Neutrophil (primary cell): ENCODE data around the gene TJP2.

Experiments
- H3K27ac ChIP-seq: fragments of 200-600 bp; sonication (generic); 2 replicates; pipeline ENCODE4 v1.5.1; 2016; ENCODE audit warnings: mild to moderate bottlenecking, moderate library complexity
- H3K27me3 ChIP-seq: fragments of 200-600 bp; sonication (generic); 2 replicates; pipeline ENCODE4 v1.6.0; 2016; ENCODE audit warnings: mild to moderate bottlenecking
- H3K36me3 ChIP-seq: fragments of 200-600 bp; sonication (generic); 2 replicates; pipeline ENCODE4 v1.5.1; 2017
- H3K4me1 ChIP-seq, 2 experiments: fragments of 200-600 bp in 1 of 2; sonication (generic) in 1 of 2; 1 replicate in 1 of 2; 2 replicates in 1 of 2; pipeline versions ENCODE4 v1.5.1 to v1.6.1; 2013 to 2016; ENCODE audit warnings: low read depth in 1 of 2, low read length in 1 of 2, mild to moderate bottlenecking in 1 of 2, moderate library complexity in 1 of 2; ENCODE audit not compliant: control insufficient read depth in 1 of 2, insufficient read depth in 1 of 2
- H3K4me3 ChIP-seq, 2 experiments: fragments of 200-600 bp in 1 of 2; sonication (generic) in 1 of 2; 1 replicate in 1 of 2; 2 replicates in 1 of 2; pipeline ENCODE4 v1.5.1; 2013 to 2016; ENCODE audit warnings: low read depth in 1 of 2, low read length in 1 of 2, mild to moderate bottlenecking in 1 of 2, moderate library complexity in 1 of 2
- H3K9me3 ChIP-seq: fragments of 200-600 bp; sonication (generic); 2 replicates; pipeline ENCODE4 v1.5.1; 2016
- CTCF ChIP-seq: fragments of 200-600 bp; sonication (generic); IDR thresholded peaks from 2 replicates; pipeline ENCODE4 v1.5.1; 2016; ENCODE audit warnings: antibody characterized with exemption

TJP2 gene

GRCh38 chr9:69192214-69192613 lies 18.1 kb downstream of the TJP2 start:
- no peak overlapping the region for H3K27ac ChIP-seq
- no peak for TF ChIP-seq CTCF
- H3K36me3 ChIP-seq: no peaks in the 10 kb centered on the region
- no peak overlapping the region for H3K4me3 ChIP-seq
- no peaks in the 10 kb centered on the region for H3K27me3 ChIP-seq
- no peaks in the 10 kb centered on the region for H3K9me3 ChIP-seq
- H3K4me1 ChIP-seq: no peaks in the 10 kb centered on the region

- no peaks in the 10 kb centered on the region for H3K9me3 ChIP-seq
- no peaks in the 10 kb centered on the region for H3K4me1 ChIP-seq
- TF ChIP-seq CTCF: no peak
- no peak overlapping the region for H3K27ac ChIP-seq
- no peak overlapping the region for H3K4me3 ChIP-seq
- no peaks in the 10 kb centered on the region for H3K36me3 ChIP-seq
- H3K27me3 ChIP-seq: no peaks in the 10 kb centered on the region
These were observed 19.6 kb downstream of the TJP2 start for GRCh38 chr9:69193685-69194032.

DNA sequence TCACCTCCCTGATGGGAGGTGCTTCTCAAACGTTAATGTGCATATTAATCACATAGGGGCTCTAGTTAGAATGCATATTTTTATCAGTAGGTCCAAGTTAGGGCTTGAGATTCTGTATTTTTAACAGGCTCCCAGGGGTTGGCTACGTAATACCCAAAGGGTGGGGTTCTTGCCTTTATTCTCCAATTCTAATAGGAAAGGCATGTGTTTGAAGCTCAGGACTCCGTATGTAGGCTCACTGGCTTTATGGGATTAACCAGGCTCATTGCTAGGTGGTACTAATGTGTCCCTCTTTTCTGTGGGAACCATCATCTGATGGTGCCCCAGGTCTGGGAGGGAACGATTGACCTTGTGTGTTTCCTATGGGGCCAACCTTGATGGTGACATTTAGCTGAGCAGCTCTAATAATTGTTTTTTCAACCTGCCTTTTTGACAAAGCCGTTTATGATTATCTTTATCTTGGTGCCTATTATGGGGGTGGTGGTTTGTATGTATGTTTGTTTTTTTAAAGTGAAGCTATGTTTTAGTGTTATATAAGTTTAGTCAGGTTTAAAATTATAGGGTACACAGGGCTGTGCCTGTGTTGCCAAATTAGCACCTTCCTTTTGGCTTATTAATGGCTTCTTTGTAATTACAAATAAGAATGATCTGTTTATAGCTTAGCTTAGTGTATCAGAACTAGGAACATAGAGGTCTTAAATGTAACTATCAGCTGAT lies 20.8 kb downstream of the TJP2 start:
- H3K4me3 ChIP-seq: no peak overlapping the region
- no peaks in the 10 kb centered on the region for H3K9me3 ChIP-seq
- no peaks in the 10 kb centered on the region for H3K27me3 ChIP-seq
- no peaks in the 10 kb centered on the region for H3K36me3 ChIP-seq
- H3K4me1 ChIP-seq: no peaks in the 10 kb centered on the region
- no peak overlapping the region for H3K27ac ChIP-seq
- no peak for TF ChIP-seq CTCF

- no peaks in the 10 kb centered on the region for H3K36me3 ChIP-seq
- no peaks in the 10 kb centered on the region for H3K27me3 ChIP-seq
- no peaks in the 10 kb centered on the region for H3K4me1 ChIP-seq
- H3K9me3 ChIP-seq: no peaks in the 10 kb centered on the region
- no peak overlapping the region for H3K4me3 ChIP-seq
- H3K27ac ChIP-seq: no peak overlapping the region
- no peak for TF ChIP-seq CTCF
These were observed 21.6 kb downstream of the TJP2 start for GRCh38 chr9:69195668-69196067.

GRCh38 chr9:69197687-69198086 lies 23.6 kb downstream of the TJP2 start:
- Histone ChIP-seq H3K4me1 (no peaks in the 10 kb centered on the region), H3K27ac (no peak overlapping the region), H3K36me3 (no peaks in the 10 kb centered on the region)

More at GRCh38 chr9:69197687-69198086, 23.6 kb downstream of the TJP2 start:
- Histone ChIP-seq H3K4me3 (no peak overlapping the region), H3K9me3 (no peaks in the 10 kb centered on the region), H3K27me3 (no peaks in the 10 kb centered on the region)
- no peak for TF ChIP-seq CTCF
